ENCODE measurements around the gene CCM2. TPM values are rescaled to one million over a fixed set of nuclear protein-coding genes. Genes with fewer than 3 reads are reported as not detected.

CCM2 gene
- total RNA-seq, 4 donors from 2014 or later = 41.1 to 46.3 (median 44.0) TPM

DNA sequence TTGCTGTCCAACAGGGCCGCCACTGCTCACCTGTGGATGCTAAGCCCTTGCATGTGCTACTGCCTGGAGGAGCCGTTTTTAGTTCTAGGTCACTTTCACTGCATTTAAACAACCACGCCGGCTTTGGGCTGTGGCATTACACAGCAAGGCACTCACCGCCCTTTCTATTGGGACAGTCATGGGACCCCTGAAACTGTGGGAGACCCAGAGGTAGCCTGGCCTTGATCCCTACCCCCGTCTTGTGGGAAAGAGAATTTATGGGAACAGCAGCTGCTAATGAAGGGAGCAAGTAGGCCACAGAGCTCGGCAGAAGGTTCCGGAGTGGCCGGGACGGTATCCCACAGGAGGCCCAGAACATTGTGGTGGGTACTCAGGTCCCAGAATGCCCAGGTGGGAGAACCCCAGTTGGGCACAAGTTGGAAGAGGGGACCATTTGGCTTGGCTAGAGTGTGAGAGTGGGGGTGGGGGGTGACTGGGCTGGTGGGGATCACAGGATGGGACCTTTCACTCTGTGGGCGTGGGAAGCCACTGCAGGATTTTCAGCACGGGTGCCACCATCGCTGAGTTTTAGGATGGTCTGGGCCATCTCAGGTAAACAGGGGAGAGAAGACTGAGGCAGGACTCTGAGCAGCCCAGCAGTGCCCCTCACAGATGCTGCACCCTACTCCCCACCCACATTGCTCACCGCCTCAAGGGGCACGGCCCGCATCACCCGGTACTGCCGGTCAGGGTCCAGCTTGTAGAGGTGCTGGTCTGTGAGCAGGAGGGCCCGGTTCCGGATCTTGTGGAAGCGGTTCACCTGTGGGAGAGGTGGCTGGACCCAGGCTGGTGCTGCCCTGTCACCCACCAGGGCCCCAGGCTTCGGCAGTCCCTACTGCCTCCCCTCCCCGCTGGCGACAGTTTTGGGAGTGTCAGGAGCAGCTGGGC is 36.4 kb upstream of the CCM2 start:
- H3K27me3 ChIP-seq = peaks cover 0 to 6% of the 10 kb centered on the region in 2 donors
- peaks cover 0 to 22% (median 10%) of the 10 kb centered on the region in 4 donors for H3K4me1 ChIP-seq
- DNase-seq (ENCODE audit: low spot score in 2 of 2) = no peak
- no peak overlapping the region for H3K27ac ChIP-seq
- TF ChIP-seq, protein P1, sequence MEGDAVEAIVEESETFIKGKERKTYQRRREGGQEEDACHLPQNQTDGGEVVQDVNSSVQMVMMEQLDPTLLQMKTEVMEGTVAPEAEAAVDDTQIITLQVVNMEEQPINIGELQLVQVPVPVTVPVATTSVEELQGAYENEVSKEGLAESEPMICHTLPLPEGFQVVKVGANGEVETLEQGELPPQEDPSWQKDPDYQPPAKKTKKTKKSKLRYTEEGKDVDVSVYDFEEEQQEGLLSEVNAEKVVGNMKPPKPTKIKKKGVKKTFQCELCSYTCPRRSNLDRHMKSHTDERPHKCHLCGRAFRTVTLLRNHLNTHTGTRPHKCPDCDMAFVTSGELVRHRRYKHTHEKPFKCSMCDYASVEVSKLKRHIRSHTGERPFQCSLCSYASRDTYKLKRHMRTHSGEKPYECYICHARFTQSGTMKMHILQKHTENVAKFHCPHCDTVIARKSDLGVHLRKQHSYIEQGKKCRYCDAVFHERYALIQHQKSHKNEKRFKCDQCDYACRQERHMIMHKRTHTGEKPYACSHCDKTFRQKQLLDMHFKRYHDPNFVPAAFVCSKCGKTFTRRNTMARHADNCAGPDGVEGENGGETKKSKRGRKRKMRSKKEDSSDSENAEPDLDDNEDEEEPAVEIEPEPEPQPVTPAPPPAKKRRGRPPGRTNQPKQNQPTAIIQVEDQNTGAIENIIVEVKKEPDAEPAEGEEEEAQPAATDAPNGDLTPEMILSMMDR (IDR thresholded peaks at IDR 0.05) = no peak
- no peak for TF ChIP-seq POLR2A (IDR thresholded peaks at IDR 0.05)
- TF ChIP-seq EP300 (IDR thresholded peaks at IDR 0.05) = no peak
- WGBS, 2 donors = 85 to 90% methylated on average over 16 to 23 of the region's 24 CpGs
- H3K4me3 ChIP-seq = peak overlapping the region in 2 of 4 donors; percentile 45 to 54
- no peaks in the 10 kb centered on the region for H3K36me3 ChIP-seq
- H3K9me3 ChIP-seq = no peaks in the 10 kb centered on the region

DNA sequence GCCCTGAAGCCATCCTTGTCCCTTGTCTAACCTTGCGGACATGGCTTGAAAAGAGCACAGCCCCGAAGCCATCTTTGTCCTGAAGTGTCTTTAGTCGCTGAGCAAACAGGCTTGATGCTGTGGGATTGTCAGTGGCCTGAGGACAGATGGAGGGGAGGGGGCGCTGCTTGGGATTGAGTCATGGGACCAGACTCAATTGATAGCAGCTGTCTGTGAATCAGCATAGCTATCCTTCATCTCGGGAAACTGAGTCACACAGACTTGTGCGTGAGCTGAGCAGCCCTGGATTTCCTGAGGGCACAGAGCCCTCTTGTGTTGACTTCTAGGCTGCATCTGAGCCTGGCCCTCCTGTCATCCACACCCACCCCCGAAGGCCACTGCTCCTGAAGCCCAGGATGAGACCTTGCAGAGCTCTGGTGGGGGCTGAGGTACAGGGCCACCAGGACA is 35.6 kb upstream of the CCM2 start:
- no peak for DNase-seq (ENCODE audit: low spot score in 2 of 2)

DNA sequence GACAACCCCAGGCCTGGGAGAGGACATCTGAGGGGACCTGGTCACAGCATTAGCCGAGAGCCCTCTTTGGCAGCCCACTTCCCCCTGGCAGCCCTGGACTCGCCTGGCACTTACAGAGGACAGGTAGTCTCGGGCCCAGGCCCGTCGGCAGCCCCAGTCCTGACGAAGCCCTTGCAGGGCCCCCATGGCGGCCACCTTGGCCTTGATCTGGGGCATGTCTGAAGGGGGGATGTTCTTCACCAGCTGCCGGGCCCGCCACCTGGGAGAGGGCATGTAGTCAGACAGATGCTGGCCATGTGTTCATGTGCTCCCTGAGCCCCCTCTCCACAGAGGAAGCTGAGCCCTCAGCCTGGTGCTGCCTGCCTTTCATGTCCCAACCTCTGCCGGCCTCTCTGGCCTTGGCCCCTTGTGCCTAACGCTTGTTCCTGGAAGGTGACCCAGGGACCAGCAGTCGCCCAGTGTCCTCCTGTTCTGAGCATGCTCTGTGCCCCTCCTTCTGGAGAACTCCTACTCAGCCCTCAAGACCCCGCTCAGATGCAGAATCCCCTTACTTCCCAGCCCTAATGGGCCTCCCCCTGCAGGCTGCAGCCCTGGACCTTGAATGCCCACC is 35.1 kb upstream of the CCM2 start:
- no peak for DNase-seq (ENCODE audit: low spot score in 2 of 2)

More for the DNA sequence above, 35.6 kb upstream of the CCM2 start:
- H3K9me3 ChIP-seq = no peaks in the 10 kb centered on the region
- H3K4me3 ChIP-seq = no peak overlapping the region
- WGBS, 2 donors = 63 to 69% methylated on average over 7 of the region's 7 CpGs
- no peaks in the 10 kb centered on the region for H3K36me3 ChIP-seq
- peaks cover 0 to 22% (median 10%) of the 10 kb centered on the region in 4 donors for H3K4me1 ChIP-seq
- no peak overlapping the region for H3K27ac ChIP-seq
- TF ChIP-seq EP300 (IDR thresholded peaks at IDR 0.05) = no peak
- TF ChIP-seq, protein P1 (IDR thresholded peaks at IDR 0.05) = peak in 1 of 5 experiments; percentile 9
- H3K27me3 ChIP-seq = peaks cover 0 to 6% of the 10 kb centered on the region in 2 donors

DNA sequence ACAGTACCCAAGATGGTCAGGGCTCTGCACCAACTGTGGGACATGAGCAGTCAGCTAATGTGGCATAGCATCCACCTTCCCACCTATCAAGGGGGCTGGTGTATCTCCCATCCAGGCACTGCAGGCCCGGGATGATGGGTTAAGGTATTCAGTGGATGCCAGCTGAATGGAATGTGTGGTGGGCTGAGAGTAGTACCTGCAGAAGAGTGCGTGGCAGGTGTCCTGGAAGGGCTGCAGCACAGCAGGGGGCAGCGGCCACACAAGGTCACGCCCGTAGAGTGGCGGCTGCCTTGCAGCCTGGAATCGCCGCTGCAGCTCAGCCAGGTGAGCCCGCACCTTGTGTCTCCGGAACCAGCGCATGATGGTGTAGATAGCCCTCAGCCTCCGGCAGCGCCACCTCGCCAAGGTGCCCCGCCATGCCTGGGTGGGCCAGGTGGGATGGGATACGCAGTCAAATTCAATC is 34.5 kb upstream of the CCM2 start:
- Histone ChIP-seq H3K4me3 (no peak overlapping the region), H3K27me3 (peaks cover 0 to 6% of the 10 kb centered on the region in 2 donors), H3K27ac (no peak overlapping the region), H3K36me3 (no peaks in the 10 kb centered on the region), H3K9me3 (no peaks in the 10 kb centered on the region), H3K4me1 (peaks cover 0 to 22% (median 10%) of the 10 kb centered on the region in 4 donors)
- no peak for DNase-seq (ENCODE audit: low spot score in 2 of 2)
- TF ChIP-seq, protein P1 (IDR thresholded peaks at IDR 0.05) = no peak
- TF ChIP-seq EP300 (IDR thresholded peaks at IDR 0.05) = no peak
- TF ChIP-seq POLR2A (IDR thresholded peaks at IDR 0.05) = no peak
- WGBS, 2 donors = 91 to 93% methylated on average over 16 of the region's 16 CpGs

More for the DNA sequence above, 35.1 kb upstream of the CCM2 start:
- no peaks in the 10 kb centered on the region for H3K36me3 ChIP-seq
- peaks cover 0 to 6% of the 10 kb centered on the region in 2 donors for H3K27me3 ChIP-seq
- H3K4me1 ChIP-seq = peaks cover 0 to 22% (median 10%) of the 10 kb centered on the region in 4 donors
- 86 to 90% methylated on average over 11 to 12 of the region's 13 CpGs for WGBS, 2 donors
- no peak overlapping the region for H3K27ac ChIP-seq
- no peaks in the 10 kb centered on the region for H3K9me3 ChIP-seq
- no peak overlapping the region for H3K4me3 ChIP-seq
- TF ChIP-seq, protein P1 (IDR thresholded peaks at IDR 0.05) = no peak
- TF ChIP-seq EP300 (IDR thresholded peaks at IDR 0.05) (no peak), POLR2A (IDR thresholded peaks at IDR 0.05) (no peak)

Measured in tibial nerve (tissue), 4 donors.